Raji (cell line): ENCODE results near the gene LSP1.

Experiments used
- POLR2A ChIP-seq: IDR thresholded peaks from 2 replicates; pipeline ENCODE4 v1.6.1; 2011; ENCODE audit warnings: low read depth, low read length, control low read depth; ENCODE audit not compliant: insufficient read depth

Gene LSP1

DNA sequence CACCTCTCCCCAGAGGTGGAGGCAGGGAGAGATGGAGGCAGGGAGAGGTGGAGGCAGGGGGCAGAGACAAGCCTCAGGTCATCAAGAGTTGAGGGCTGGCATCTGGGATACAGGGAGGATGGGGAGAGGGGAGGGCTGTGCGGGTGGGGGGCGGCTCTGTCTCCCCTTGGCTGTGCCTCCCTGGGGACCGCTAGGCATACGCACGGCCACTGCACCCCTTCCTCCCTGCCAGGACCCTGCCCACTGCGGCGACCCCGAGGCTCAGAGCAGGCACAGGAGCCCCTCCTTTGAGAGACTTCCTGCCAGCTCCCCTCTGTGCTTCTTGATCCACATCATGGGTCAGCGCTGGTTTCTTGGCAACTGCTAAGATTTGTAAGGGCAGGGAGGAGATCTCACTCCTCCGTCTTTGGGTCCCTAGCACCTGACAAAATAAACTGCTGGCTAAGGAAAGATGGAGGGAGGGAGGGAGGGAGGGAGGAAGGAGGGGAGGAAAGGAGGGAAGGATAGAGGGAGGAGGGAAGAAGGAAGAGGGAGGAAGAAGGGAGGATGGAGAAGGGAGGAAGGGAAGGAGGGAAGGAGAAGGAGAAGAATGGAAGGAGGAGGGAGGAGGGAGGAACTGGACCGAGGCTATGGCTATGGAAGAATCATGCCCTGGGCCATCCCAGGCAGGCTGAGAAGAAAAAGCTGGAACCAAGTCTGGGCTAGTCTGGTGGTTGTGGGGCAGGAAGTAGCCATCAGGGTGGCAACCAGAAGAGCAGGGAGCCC, 20.3 kb downstream of the LSP1 start:
- no peak for TF ChIP-seq POLR2A

DNA sequence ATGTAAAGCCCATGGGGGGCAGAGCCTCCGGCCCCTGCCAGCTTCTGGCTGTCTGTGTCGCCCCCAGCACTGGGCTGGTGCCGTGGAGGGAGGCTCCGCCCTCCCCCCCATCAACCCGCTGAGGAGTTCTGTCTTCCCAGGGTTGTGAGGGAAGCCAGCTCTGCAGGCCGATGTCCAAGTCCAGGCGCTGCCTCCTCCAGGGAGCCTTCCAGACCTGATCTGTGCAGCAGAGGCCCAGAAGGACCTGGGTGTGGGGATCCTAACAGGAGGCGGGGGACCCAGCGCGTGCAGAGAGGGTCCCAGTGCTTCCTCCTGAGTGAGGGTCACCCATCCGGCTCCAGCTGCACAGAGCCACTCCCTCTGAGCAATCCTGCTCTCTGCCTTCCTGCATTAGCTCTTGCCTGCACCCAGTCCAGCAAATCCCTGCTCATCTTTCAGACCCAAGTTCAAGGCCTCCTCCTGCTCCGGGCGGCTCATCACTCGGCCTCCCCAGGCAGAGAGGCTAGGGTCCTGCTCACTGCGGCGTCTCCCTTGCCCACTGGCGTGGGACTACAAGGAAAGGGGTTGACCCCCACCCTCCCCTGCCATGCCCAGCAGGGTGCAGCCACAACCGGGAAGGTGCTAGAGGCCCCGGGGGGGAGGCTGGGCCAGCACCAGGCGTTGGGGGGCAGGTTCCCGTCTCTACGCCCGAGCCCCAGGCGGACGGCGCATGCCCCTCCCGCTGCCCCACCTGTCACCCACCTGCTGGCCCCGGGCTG, 22.4 kb downstream of the LSP1 start:
- TF ChIP-seq POLR2A: no peak

DNA sequence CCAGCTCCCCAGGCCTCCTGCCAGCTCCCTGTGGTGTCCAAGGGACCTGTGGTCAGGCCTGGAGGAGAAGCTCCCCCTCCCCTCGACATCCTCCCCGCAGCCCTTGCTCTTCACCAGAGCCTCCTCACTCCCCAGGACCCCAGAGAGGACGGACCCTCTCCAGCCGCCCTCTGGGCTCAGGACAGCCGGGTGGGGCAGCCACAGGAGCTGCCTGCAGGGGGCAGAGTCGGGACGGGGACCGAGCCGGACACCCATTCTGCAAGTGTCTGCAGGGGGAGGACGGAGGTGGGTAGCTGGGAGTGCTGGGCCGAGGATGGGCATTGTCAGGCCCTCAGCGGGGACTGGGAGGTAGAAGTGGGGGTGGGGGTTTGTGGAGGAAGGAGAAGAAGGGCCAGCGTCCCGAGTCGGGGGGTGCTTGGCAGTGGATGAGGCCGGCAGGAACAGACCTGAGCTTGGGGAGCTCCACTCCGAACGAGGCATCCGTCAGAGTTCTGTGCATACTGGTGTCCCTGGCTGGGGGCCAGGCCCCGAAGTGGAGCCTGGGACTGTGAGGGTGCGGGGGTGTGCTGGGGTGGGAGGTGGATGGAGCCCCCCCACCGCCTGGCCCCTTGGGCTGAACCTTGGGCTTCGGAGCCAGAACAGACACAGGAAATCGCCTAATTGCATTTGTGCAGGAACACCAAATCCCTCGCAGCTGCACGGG, 23.6 kb downstream of the LSP1 start:
- TF ChIP-seq POLR2A: no peak

DNA sequence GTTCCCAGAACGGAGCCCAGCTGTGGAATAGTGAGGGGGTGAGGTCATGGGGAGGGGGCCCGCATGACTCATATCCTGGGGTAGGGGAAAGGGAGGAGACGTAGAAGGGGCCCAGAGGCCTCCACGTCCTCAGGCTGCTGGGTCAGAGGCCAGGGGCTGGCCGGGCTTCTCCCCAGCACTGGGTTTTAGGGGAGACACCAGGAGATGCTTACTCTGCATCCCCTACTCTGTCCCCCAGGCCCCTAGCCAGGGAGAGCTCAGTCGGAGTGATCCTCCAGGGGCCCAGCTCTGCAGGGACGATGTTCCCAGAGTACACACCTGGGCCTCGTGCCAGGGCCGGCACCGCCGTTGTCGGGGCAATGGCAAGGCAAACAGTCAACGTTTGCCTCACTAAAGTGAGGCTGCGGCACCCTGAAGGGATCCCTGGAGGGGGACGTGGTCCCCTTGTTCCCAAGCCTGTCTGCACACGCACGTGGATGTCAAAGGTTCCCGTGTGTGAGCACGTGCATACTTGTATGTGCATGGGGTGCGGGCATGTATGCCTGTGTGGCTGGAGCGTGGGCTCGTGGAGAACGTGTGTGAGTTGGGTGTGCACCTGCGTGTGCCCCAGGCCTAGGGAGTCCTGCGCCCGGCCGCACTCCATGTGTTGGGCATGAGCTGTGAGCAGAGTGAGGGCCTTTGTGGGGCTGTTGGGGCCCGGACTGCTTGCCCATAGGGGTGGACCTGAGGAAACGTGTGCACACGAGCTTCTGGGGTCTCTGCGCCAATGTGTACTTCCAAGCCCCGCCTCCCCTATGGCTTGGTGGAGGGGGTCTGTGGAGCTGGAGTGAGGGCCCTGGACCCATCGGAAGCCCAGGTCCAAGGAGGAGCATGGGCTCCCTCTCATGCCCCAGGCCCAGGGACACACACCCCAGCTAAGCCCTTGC, 24.6 kb downstream of the LSP1 start:
- no peak for TF ChIP-seq POLR2A

DNA sequence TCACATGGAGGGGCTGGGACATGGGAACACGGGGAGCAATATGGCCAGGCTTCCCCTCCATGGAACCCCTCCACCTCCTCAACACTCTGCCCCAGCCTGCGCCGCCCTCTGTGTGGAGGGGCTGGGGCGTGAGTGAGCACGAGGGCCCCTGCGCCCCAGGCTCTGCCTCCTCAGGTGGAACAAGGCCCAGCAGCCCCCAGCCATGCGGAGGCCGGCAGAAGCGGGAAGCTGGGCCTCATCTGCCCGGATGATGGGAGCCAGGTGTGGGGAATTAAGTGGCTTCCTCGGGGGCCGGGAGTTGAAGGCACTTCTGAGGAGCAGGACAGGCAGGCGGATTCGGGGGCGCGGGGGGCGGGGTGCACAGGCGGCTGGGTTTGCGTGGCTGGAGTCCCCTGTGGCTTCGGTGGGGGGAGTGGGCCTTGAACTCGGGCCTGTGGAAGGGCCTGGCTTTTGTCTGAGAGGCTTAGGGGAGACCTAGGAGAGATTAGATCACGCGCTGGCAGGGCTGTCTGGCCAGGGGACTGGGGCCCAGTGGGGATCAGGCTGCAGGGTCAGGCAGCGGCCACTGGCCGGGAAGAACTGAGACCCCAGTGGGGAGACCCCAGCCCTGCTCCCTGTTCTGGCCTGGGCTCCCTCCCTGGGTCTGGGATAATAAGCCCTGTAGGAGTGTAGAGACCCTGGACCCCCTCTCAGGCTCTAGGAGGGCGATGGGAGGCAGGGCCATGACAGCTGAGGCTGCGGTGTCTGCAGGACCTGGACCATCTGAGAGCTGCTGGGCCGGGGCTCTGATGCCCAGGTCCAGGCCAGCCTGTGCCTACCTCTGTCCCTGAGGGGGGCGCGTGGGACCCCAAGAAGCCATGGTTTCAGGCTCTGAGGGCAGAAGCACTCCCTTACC, 25.5 kb downstream of the LSP1 start:
- no peak for TF ChIP-seq POLR2A

DNA sequence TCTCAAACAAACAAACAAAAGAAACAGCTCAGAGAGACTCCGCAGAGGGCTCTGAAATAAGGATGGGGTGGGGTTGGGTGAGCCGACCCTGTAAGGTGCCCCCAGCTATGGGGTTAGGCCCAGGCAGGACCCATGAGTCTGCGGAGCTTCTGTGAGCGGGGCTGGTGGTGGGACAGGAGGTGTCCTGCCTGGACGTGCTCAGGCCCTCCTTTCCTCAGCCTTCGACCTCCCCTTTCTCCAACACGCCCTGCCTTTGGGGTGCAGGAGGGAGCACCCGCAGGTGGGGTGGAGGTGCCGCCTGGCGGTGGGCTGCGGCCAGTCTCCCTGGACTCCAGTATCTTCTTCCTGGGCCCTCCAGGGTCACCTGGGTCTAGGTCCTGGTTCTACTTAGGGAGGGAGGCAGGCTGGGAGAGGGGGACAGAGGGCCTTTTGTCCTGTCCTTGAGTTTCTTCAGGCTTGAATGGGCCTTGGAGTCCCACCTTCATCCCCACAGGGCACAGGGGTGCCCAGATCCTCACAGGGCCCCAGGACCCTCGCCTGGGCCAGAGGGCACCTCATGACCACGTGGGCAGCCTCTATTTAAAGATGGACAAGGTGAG, 26.6 kb downstream of the LSP1 start:
- TF ChIP-seq POLR2A: no peak

DNA sequence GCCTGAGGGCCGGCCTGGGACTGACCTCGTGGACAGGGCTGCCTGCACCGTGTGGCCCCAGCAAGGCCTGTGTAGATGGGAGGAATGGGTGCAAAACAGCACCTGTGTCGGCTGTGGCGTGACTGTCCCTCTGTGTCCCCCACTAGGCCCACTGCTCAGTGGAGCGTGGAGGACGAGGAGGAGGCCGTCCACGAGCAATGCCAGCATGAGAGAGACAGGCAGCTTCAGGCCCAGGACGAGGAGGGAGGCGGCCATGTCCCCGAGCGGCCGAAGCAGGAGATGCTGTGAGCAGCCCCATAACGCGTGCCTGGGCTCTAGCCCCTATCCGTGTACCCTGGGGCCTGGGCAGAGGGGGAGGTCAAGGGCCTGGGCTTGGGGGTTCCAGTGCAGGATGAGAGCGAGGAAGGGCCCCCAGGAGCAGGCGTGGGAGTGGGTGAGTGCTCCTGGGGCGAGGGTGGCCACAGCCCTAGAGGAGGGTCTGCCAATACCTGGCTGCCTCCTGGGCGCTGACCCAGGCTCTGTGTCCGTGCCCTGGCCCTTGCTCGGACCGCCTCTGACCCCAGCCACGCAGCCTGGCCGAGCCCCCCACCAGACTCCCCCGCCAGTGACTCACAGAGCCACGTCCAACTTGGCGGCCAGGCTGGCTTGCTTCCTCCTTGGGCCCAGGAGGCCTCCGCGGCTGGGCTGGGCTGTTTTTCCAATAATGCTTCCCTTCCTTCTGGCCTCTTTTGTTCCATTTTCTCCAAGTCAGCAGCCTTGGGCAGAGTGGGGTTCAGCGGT, 27.2 kb downstream of the LSP1 start:
- no peak for TF ChIP-seq POLR2A

DNA sequence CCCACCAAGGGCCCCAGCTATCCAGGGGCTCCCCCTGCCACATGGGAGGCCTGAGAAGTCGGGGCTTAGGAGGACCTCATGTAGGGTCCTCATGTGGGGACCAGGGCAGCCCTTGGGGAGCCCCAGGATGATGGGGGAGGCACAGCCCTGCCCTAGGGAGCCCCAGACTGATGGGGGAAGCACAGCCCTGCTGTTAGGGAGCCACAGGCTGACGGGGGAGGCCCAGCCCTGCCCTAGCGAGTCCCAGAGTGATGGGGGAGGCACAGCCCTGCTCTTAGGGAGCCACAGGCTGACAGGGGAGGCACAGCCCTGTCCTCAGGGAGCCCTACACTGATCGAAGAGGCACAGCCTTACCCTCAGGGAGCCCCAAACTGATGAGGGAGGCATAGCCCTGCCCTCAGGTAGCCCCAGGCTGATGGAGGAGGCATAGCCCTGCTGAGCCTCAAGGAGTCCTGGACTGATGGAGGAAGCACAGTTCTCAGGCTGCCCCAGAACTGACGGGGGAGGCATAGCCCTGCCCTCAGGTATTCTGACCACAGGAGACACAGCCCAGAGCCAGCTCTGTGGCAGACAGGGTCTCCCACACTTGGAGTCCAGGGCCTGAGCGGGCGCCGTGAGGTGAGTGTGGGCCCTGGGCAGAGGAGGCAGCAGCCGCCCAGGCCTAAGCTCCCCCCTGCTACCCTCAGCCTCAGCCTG, 28.0 kb downstream of the LSP1 start:
- TF ChIP-seq POLR2A: no peak

DNA sequence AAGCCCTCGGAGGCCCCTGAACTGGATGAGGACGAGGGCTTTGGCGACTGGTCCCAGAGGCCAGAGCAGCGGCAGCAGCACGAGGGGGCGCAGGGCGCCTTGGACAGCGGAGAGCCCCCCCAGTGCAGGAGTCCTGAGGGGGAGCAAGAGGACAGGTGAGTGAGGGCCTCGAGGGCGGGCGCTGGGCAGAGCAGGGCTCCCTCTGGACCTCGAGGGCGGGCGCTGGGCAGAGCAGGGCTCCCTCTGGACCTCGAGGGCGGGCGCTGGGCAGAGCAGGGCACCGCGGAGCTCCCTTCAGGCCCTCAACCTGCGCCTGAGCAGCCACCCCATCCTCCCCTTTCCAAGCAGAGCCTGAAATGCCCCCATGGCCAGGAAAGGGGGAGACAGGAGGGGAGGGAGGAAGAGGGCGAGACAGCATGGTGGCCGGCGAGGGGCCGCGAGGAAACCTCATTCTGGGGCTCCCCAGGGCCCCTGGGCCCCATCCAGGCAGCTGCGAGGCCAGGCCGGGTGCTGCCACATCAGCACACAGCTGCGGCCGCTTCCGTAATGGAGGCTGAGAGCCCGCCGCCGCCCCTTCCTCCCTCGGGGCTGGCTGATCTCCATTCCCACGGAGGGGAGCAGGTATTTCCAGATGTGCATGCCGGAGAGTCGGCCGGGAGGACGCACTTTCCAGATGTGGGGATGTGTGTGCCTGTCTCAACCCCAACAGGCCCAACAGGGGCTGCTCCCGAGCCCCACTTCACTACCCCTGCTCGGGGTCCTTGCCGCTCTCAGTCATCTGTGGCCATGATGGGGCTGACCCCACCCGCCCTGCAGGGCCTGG, 28.8 kb downstream of the LSP1 start:
- TF ChIP-seq POLR2A: no peak

DNA sequence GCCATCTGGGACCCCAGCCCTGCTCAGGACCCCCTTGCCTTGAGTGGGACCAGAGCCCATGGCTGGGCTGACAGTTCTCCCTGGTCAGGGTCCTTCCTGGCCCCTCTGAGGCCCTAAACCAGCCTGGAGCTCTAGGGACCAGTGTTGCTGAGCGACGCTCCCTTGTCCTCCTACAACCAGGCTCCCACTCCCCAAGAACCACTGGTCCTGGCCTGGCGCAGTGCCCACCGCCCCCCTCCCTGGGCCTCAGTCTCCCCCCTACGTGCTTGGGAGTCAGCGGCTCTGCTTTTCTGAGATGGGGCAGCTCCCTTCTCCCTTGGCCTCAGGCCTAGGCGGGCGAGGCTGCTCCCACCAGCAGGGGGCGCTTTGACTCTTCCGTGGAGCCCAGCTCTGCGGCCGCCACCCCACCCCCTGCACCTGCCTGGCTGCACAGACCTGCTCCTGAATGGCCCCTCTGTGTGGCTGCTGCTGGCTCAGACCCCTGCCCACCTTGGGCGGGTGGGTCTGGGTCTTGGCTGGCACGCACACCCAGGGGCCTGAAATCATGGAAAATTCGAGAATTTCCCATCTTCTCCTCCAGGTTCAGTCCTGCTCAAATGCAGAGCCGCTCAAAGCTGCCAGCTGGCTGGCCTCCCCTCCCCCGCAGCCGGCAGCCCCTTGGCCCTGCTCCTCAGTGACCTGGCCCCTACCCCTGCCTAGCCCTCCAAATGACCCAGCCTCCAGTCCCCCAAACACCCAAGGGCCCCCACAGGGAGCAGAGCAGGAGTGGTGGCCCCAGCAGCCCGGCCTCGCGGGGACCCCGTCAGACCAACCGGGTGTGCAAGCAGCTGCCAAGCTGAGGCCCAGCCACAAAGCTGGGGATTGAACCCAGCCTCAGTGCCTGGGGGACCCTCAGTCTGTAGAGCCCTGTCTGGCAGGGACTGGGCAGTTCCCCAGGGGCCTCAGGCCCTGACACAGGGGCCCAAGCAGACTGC, 29.7 kb downstream of the LSP1 start:
- TF ChIP-seq POLR2A: no peak
